Stimulated activated naive B cell treated with anti-CD40 and anti-IgM and Interleukin-4, amounts not matched to agents 10 μg/mL and 1 μg/mL and 100 μg/mL, for 72 hours (primary cell): ENCODE measurements around the gene KAZN.

ENCODE experiments used
- ATAC-seq, 2 donors: fragments of 150-1000 bp; cut with Tn5 transposase; replicated peaks; 2 replicates each; pipeline ENCODE4 v1.10.0; 2021; ENCODE audit warnings: moderate library complexity in 1 of 2
- DNase-seq: peaks from one replicate; pipeline ENCODE4 v3.0.0; 2021
- H3K27ac Mint-ChIP-seq: one replicate; pipeline ENCODE4 v1.8.0; 2022; ENCODE audit warnings: mild to moderate bottlenecking, mixed read lengths
- H3K27me3 Mint-ChIP-seq, 2 donors: one replicate each; pipeline ENCODE4 v1.8.0; 2022; ENCODE audit warnings: mixed read lengths in 2 of 2
- H3K36me3 Mint-ChIP-seq, 2 donors: one replicate each; pipeline ENCODE4 v1.8.0; 2022; ENCODE audit warnings: mixed read lengths in 2 of 2, mild to moderate bottlenecking in 1 of 2
- H3K4me1 Mint-ChIP-seq, 2 donors: one replicate each; pipeline ENCODE4 v1.8.0; 2022; ENCODE audit warnings: mixed read lengths in 2 of 2, mild to moderate bottlenecking in 1 of 2
- H3K4me3 Mint-ChIP-seq, 2 donors: one replicate each; pipeline ENCODE4 v1.8.0; 2022; ENCODE audit warnings: mild to moderate bottlenecking in 2 of 2, mixed read lengths in 2 of 2, moderate library complexity in 1 of 2
- H3K9me3 Mint-ChIP-seq, 2 donors: one replicate each; pipeline ENCODE4 v1.8.0; 2022; ENCODE audit warnings: mixed read lengths in 2 of 2, mild to moderate bottlenecking in 1 of 2

Gene KAZN

DNA sequence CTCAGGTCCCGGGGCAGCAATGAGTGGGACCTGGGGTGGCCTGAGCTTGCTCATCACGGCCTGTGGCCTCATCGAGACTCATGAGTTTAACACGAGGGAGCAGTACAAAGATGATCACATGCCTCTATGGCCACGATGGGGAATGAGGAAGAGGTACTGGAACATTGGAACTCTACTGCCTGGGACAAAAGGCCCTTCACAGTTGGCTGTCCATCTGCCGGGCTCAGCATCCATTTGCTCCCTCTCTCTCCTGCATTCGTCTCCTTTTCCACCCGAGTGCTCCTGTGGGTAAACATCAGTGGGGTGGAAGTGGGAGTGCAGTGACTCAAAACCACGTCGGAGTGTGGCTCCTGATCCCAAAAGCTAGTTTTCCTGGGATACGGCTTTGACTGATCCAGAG, 124.9 kb downstream of the KAZN start:
- ATAC-seq (no peak), DNase-seq (no peak)
- Mint-ChIP-seq H3K36me3 (no peaks in the 10 kb centered on the region), H3K9me3 (peaks cover 9 to 13% of the 10 kb centered on the region in 2 donors), H3K4me1 (no peaks in the 10 kb centered on the region), H3K27me3 (no peaks in the 10 kb centered on the region), H3K4me3 (no peak overlapping the region), H3K27ac (no peak overlapping the region)

DNA sequence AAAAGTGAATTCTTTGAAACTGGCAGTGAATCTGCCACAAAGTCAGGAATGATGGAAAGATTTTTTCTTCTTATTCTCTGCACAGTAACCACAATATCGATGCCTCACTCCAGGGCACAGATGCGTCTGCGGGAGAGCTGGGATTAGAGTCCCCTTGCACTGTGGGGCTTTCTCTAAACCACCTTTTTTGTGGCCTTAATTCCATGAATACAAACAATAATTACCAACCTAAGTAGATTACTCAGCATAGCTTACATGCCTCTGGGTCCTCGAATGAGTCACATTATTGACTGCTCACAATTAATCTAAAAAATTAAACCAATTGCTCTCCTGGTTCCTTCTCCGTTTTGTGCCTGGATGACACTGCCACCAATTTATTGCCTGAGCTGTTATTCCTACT, 125.8 kb downstream of the KAZN start:
- Mint-ChIP-seq H3K27me3 (no peaks in the 10 kb centered on the region), H3K9me3 (peaks cover 8 to 11% of the 10 kb centered on the region in 2 donors), H3K4me1 (no peaks in the 10 kb centered on the region), H3K36me3 (no peaks in the 10 kb centered on the region), H3K27ac (no peak overlapping the region), H3K4me3 (no peak overlapping the region)
- DNase-seq, result no peak
- no peak for ATAC-seq

DNA sequence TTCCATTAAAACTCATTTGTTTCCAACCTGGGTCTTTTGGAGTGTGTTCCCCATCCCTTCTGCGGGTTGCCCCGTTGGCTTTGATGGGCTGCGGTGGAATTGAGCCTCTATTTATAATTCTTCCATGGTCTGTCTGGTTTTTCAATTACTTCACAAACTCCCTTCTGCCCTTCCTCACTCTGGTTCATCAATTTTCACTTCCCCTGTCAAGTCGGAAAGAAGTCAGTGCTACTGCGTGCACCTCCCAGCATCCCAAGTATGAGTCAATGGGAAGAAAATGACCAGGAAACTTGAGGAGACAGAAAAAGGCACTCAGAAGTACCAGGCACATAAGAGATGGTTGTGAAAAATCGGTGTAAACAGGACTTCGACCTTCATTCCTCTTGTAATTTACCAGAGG, 126.2 kb downstream of the KAZN start:
- Mint-ChIP-seq H3K27me3 (no peaks in the 10 kb centered on the region), H3K36me3 (no peaks in the 10 kb centered on the region), H3K4me3 (no peak overlapping the region), H3K9me3 (peaks cover 6 to 10% of the 10 kb centered on the region in 2 donors), H3K4me1 (no peaks in the 10 kb centered on the region), H3K27ac (no peak overlapping the region)
- ATAC-seq, result no peak
- no peak for DNase-seq

DNA sequence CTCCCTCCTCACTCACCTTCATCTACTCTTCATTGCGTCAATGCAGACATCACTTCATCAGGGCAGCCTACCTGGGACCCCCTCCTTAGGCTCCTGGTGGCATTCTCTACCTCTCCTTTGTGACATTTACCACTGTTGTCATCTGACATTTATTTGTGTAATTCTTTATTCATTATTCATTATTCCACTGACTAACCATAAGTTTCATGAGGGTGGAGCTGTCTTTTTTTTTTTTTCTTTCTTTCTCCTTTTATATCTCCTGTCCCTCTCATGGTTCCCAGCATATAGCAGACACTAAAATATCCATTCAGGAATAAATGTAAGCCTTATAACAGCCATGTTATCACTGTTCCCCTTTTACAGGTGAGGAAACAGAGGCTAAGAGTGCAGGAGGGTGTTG, 126.8 kb downstream of the KAZN start:
- Mint-ChIP-seq H3K4me1 (no peaks in the 10 kb centered on the region), H3K9me3 (peaks cover 5 to 10% of the 10 kb centered on the region in 2 donors), H3K27me3 (no peaks in the 10 kb centered on the region), H3K4me3 (no peak overlapping the region), H3K27ac (no peak overlapping the region), H3K36me3 (no peaks in the 10 kb centered on the region)
- DNase-seq (no peak), ATAC-seq (no peak)

DNA sequence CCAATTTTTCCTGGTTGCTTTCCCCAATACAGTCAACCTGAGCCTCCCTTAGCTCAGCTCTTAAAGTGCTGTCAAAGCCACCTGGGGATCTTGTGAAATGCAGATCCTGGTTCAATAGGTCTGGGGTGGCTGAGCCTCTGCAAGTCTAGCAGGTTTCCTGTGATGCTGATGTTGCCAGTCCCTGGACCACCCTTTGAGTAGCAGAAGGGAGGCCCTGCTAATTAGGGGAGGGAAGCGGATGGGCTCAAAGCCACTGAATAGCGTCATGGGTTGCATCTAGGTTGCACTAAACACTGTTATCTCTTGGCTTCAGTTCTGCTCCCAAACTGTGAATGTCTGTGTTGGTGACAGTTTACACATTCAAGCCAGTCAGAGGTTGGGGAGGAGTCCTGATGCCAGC, 127.2 kb downstream of the KAZN start:
- Mint-ChIP-seq H3K9me3 (peaks cover 3 to 6% of the 10 kb centered on the region in 2 donors), H3K4me3 (no peak overlapping the region), H3K27ac (no peak overlapping the region), H3K4me1 (no peaks in the 10 kb centered on the region), H3K27me3 (no peaks in the 10 kb centered on the region), H3K36me3 (no peaks in the 10 kb centered on the region)
- no peak for ATAC-seq
- DNase-seq, result no peak

DNA sequence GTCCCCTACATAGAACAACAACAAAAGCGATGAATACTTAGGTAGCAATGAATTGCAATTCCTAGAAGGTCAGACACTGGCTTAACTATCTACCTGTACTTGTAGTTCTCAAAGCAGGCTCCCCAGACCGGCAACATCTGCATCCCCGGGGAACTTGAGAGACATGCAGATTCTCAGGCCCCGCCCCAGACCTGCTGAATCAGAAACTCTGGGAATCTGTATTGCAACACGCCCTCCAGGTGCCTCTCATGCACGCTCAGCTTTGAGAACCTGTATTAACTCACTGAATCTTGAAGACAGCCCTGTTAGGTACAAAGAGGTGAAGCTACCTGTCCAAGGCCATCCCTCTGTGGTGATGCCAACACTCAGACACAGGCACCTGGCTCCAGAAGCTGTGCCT, 128.1 kb downstream of the KAZN start:
- DNase-seq (no peak), ATAC-seq (no peak)
- no peaks in the 10 kb centered on the region for H3K27me3 Mint-ChIP-seq
- no peaks in the 10 kb centered on the region for H3K4me1 Mint-ChIP-seq
- H3K27ac Mint-ChIP-seq, result no peak overlapping the region
- H3K4me3 Mint-ChIP-seq, result no peak overlapping the region
- peaks cover 3 to 4% of the 10 kb centered on the region in 2 donors for H3K9me3 Mint-ChIP-seq
- no peaks in the 10 kb centered on the region for H3K36me3 Mint-ChIP-seq

DNA sequence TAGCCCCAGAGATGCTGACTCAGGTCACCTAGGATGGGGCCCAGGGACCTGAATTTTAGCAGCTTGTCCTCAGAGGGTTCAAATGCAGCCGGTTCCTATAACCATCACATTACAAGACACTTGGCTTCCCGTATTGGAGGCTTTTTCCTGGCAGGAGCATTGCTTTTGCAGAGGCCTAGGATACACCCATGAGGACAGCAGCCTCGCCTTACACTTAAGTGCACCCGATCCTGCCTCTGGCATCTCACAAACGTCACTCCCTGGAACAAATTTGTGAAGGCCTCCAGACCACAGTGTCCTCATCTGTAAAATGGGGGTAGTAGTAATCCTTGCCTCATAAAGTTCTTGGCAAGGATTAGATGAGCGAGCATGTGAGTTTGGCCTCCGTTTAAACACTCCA, 130.0 kb downstream of the KAZN start:
- no peaks in the 10 kb centered on the region for H3K27me3 Mint-ChIP-seq
- H3K36me3 Mint-ChIP-seq, result no peaks in the 10 kb centered on the region
- ATAC-seq (no peak), DNase-seq (no peak)
- no peak overlapping the region for H3K4me3 Mint-ChIP-seq
- peaks cover 3 to 4% of the 10 kb centered on the region in 2 donors for H3K9me3 Mint-ChIP-seq
- no peak overlapping the region for H3K27ac Mint-ChIP-seq
- H3K4me1 Mint-ChIP-seq, result no peaks in the 10 kb centered on the region

DNA sequence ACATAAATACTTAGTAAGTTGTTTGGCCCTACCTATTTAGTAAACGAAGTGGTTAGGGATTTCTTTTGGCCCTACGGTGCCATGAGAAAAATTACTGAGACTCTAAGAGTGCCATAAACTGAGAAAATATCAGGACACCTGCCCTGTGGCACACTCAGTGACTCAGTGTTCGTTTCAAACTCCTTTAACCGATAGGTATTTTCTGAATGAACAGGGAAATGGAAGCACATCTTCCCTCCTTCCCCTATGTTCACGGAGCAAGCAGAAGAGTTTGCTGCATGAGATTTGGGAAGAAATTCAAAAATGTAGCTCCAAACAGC, 134.2 kb downstream of the KAZN start:
- Mint-ChIP-seq H3K27me3 (peaks cover 6% of the 10 kb centered on the region in 2 donors), H3K4me1 (no peaks in the 10 kb centered on the region), H3K9me3 (no peaks in the 10 kb centered on the region), H3K4me3 (no peak overlapping the region), H3K36me3 (no peaks in the 10 kb centered on the region), H3K27ac (no peak overlapping the region)
- DNase-seq (no peak), ATAC-seq (no peak)

DNA sequence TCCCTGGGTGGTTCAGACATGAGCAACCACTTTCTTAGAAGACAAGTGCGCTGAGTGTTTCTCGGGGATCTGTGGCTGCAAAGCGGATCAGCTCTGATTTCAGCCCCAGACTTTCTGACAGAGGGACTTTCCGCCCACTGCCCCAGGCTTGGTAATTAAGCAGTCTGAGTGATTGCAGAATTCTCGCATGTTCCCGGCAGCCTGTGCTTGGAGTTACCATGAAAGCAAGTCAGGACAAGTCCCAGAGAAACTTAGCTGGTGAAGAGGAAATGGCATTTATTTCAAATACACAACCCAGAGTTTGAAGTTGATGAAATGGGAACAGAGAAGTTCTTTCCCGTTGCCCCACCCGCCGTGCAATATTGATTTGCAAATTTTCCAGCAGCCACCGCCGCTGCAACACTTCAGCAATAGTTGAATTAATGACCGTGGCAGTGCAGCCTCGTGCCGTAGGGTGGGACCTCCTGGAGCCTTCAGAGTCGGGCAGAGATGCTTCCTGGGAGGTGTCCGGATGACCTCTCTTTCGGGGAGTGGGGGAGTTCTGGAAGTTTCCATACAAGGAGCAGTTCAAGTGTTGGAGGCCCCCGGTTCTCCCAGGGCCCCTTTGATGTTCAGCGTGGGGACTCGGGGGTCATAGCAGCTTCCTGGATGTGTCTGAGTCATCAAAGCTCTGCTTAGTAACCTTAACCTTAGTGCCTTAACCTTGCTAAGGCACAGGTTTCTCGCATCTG, 134.7 kb downstream of the KAZN start:
- Mint-ChIP-seq H3K36me3 (no peaks in the 10 kb centered on the region), H3K9me3 (no peaks in the 10 kb centered on the region), H3K4me3 (no peak overlapping the region), H3K27ac (no peak overlapping the region), H3K27me3 (peaks cover 6% of the 10 kb centered on the region in 2 donors), H3K4me1 (no peaks in the 10 kb centered on the region)
- DNase-seq (no peak), ATAC-seq (no peak)

DNA sequence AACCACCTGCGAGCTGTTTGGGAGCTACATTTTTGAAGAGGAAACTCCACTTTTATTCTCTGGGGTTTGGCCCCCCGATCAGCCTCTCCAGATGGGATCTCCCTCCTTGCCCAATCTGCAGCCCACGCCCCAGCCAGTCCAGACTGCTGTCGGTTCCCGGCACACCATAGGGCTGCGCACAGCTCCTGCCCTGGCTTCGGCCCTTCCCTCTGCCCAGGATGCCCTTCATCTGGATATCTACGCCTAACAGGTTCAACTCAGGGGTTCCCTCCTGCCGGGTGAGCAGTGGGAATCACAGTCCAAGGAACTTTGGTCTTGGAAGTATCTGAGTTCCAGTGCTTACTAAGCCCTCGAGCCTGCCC, 135.3 kb downstream of the KAZN start:
- Mint-ChIP-seq H3K27ac (no peak overlapping the region), H3K9me3 (no peaks in the 10 kb centered on the region), H3K4me1 (no peaks in the 10 kb centered on the region), H3K4me3 (no peak overlapping the region), H3K27me3 (peaks cover 6% of the 10 kb centered on the region in 2 donors), H3K36me3 (no peaks in the 10 kb centered on the region)
- ATAC-seq, result no peak
- no peak for DNase-seq

DNA sequence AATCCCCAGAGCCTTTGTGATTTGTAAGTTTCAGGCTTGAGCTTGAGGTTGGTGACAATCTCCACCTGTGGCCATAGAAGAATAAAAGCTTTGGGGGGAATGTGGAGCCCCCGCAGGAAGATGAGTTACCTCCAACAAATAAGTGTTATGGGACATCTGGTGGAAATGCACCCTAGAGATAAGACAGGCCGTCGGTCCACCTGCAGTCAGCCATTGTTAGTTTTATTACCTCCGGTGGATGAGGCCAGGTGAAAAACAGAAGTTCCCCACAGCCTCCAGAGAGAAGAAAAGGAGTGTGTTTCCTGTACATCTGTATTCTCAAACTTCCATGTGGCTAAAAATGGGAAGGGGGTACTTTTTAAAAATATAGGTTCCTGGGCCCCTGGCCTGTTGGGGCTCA, 137.4 kb downstream of the KAZN start:
- Mint-ChIP-seq H3K4me1 (peaks cover 0 to 11% of the 10 kb centered on the region in 2 donors), H3K36me3 (no peaks in the 10 kb centered on the region), H3K27ac (no peak overlapping the region), H3K27me3 (peaks cover 13 to 20% of the 10 kb centered on the region in 2 donors), H3K9me3 (no peaks in the 10 kb centered on the region), H3K4me3 (no peak overlapping the region)
- no peak for ATAC-seq
- no peak for DNase-seq

DNA sequence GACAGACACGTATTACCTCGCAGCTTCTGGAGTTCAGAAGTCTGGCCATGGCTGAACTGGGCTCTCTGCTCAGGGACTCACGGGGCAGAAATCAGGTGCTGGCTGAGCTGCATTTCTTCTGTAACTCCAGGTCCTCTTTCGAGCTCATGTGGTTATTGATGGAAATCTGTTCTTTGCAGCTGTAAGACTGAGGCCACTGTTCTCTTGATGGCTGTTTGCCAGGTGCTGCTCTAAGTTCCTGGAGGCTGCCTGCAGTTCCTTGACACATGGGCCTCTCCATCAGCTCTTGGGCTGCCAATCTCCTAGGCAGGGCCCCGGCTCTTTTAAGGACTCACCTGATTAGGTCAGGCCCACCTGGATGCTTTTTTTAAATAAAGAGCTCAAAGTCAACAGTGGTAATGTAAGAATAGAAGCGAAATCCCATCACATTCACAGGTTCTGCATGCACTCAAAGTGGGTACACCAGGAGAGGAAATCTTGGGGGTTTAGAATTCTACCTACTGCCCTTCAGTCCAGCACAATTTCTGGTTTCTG, 139.1 kb downstream of the KAZN start:
- H3K4me3 Mint-ChIP-seq, result no peak overlapping the region
- H3K27me3 Mint-ChIP-seq, result peaks cover 22 to 32% of the 10 kb centered on the region in 2 donors
- peaks cover 5 to 18% of the 10 kb centered on the region in 2 donors for H3K4me1 Mint-ChIP-seq
- H3K27ac Mint-ChIP-seq, result no peak overlapping the region
- DNase-seq (no peak), ATAC-seq (no peak)
- no peaks in the 10 kb centered on the region for H3K9me3 Mint-ChIP-seq
- no peaks in the 10 kb centered on the region for H3K36me3 Mint-ChIP-seq

DNA sequence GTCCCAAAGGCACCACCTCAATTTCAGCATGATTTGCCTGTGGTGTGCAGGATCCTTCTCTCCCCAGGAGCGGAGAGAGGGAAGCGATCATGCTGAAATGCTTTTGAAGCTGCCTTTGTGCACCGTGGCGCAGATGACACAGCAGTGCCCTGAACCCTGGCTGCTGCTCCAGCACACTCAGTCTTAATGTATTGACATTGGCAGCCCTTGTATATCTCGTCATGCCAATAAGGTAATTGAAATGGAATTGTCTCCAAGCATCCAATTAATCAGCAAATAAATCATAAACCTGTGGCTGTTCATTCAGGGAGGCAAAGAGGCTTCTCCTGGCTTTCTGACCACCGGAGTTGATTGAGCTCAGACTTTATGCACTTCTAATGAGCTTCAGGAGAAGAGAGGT, 139.8 kb downstream of the KAZN start:
- ATAC-seq (no peak), DNase-seq (no peak)
- Mint-ChIP-seq H3K4me3 (no peak overlapping the region), H3K4me1 (peaks cover 5 to 18% of the 10 kb centered on the region in 2 donors), H3K9me3 (no peaks in the 10 kb centered on the region), H3K27ac (no peak overlapping the region), H3K36me3 (no peaks in the 10 kb centered on the region), H3K27me3 (peaks cover 27 to 37% of the 10 kb centered on the region in 2 donors)

DNA sequence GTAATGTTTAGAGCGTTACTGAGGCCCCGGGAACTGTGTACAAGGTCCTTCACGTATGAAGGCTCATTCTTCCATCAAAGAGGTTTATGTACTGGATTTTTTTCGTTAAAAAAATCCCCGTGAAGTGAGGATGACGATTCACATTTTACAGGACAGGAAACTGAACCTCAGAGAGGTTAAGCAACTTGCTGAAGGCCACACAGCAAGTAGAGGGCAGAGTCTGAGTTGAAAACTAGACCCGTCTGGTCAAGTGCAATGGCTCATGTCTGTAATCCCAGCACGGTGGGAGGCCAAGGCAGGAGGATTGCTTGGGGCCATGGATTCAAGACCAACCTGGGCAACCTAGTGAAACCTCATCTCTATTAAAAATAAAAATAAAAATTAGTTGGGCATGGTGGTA, 140.2 kb downstream of the KAZN start:
- no peak overlapping the region for H3K4me3 Mint-ChIP-seq
- DNase-seq, result no peak
- no peak overlapping the region for H3K27ac Mint-ChIP-seq
- H3K4me1 Mint-ChIP-seq, result peaks cover 5 to 18% of the 10 kb centered on the region in 2 donors
- no peak for ATAC-seq
- H3K36me3 Mint-ChIP-seq, result no peaks in the 10 kb centered on the region
- H3K9me3 Mint-ChIP-seq, result no peaks in the 10 kb centered on the region
- H3K27me3 Mint-ChIP-seq, result peaks cover 27 to 37% of the 10 kb centered on the region in 2 donors

DNA sequence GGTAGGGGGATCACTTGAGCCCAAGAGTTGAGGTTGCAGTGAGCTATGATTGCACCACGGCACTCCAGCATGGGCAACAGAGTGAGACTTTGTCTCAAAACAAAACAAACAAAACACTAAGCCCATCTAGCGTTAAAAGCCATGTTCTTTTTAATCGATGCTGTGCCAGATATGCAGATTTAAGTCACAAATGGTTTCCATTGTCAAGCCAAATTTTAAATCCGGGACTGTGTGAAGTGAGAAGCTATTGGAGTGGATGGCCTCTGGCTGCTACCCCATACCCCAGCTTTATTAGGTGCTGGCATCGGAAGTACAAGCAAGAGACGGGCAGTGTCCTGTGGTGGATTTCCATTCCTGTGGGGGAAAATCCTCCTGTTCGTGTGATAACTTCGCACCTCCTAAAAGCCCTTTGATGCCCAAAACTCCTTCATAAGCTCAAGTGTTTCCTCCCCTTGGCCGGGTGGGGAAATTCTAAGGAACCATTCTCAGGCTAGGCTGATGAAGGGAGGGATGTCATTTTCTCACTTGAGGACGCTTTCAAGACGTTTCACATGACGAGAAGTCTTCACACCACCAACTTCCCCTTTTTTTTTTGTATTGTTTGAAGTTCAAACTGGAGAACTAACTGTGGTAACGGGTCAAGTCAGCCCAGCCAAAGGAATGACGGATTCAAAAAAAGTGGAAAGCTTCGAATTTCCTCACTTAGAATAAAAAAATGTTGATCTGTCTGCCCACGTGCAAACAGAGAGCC, 140.8 kb downstream of the KAZN start:
- Mint-ChIP-seq H3K36me3 (no peaks in the 10 kb centered on the region), H3K27me3 (peaks cover 27 to 37% of the 10 kb centered on the region in 2 donors), H3K4me1 (peaks cover 5 to 18% of the 10 kb centered on the region in 2 donors), H3K4me3 (no peak overlapping the region), H3K27ac (no peak overlapping the region), H3K9me3 (no peaks in the 10 kb centered on the region)
- peak; percentile 67 to 69 for ATAC-seq
- DNase-seq, result no peak
